WI38 (cell line): ENCODE data around the gene RXRA.

Experiments
- H3K4me3 ChIP-seq: 2 replicates; pipeline ENCODE4 v1.5.1; 2011; ENCODE audit warnings: low read depth, mild to moderate bottlenecking, control low read depth, low read length
- CTCF ChIP-seq: IDR thresholded peaks from 2 replicates; pipeline ENCODE4 v1.5.1; 2012; ENCODE audit warnings: low read depth, mild to moderate bottlenecking, control low read depth, low read length

The RXRA gene

DNA sequence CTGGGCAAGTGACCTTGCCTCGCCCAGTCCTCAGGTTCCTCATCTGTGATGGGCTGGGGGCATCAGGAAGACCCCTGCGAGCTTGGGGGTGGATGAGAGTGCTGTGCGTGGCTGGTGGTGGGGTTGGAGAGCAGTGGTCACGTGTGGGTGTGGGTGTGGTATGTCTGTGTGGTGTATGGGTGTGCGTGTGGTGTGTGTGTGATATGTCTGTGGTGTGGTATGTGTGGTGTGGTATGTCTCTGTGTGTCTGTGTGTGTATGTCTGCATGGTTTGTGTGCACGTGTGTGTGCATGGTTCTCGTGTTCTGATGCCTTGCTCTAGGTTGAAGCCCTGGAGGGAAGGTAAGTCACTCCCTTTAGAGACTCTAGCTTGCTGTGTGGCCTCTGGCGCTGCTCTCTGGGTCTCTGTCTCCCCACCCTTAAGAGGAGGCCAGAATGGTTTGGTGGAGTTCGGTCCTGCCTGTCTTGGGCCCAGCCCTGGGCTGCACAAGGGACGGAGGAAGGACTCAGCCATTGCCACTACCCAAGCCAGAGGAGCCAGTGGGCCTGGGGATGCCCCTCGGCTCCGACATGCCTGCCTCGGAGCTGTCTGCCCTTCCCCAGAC is 87.0 kb downstream of the RXRA start:
- H3K4me3 ChIP-seq: no peak overlapping the region
- no peak for TF ChIP-seq CTCF

DNA sequence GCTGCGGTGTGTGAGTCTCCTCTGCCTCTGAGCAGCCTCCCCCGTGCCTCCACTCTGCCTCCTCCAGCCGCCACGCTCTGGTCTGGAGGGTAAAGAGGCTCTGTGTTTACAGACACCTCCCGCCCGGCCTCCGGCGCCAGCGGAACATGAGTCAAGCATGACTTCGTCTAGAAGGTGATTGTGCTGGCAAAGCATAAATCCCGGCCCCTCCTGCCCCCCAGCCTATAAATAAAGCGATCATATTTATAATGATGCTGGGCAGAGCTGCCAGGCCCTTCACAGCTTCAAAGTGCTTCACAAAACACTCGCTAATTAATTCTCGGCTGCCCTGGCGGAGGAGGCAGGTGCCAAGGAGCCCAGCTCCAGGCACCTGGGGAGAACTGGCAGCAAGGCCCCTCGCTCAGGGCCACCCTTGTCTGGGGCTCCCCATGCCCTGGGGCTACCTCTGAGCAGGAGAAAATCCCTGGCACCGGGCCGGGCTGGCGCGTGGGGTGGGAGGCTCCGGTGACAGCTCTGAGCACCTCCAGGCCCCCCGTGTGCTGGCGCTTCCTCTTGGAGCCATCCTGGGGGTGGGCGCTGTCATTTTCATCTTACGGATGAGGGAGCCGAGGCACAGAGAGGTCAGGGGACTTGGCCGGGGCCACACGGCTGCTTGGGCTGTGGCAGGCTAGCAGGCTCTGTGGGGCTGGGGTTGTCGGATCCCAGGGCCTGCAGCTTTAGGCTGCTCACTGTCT is 87.8 kb downstream of the RXRA start:
- TF ChIP-seq CTCF: no peak
- H3K4me3 ChIP-seq: no peak overlapping the region

GRCh38 chr9:134414900-134415425 is 88.7 kb downstream of the RXRA start:
- H3K4me3 ChIP-seq: no peak overlapping the region
- no peak for TF ChIP-seq CTCF

DNA sequence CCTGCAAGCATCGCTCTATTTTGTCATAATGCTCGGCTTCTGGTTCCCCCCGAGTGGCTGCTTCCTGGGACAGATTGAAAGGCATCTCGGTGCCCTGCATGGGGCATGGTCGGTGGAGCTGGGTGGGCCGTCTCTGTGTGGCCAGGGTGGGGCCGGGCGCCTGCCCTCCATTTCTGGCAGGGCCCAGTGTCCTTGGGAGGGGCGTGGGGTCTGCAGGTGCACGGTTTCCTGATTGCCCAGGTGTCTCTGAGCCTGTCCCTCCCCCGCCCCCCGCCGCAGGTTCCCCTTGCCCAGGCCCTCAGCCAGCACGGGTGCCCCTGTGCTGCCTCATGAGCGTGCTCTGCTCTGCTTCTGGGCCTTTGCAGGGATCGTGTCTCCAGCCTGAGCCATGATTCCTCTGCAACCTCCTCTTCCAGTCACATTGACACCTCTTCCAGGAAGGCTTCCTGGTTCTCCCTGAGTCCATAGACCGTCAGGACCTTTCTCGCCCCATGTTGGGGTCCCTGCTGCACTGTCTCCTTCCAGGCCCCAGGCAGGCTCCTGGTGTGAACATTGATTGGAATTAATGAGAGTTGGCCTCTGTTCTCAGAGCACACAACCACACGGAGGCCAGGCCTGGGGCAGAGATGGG is 90.2 kb downstream of the RXRA start:
- no peak overlapping the region for H3K4me3 ChIP-seq
- no peak for TF ChIP-seq CTCF

- H3K4me3 ChIP-seq: no peak overlapping the region
- TF ChIP-seq CTCF: no peak
Observed at GRCh38 chr9:134418354-134418753, 92.1 kb downstream of the RXRA start.

GRCh38 chr9:134419000-134419683 is 92.9 kb downstream of the RXRA start:
- TF ChIP-seq CTCF: no peak
- no peak overlapping the region for H3K4me3 ChIP-seq
